ENCODE data around the gene MCUB.
"Not testable (repeated sequence)": the region's sequence is repeated elsewhere in the genome, so short reads cannot be mapped to it uniquely, and the experiment has no call there.

The MCUB gene

DNA sequence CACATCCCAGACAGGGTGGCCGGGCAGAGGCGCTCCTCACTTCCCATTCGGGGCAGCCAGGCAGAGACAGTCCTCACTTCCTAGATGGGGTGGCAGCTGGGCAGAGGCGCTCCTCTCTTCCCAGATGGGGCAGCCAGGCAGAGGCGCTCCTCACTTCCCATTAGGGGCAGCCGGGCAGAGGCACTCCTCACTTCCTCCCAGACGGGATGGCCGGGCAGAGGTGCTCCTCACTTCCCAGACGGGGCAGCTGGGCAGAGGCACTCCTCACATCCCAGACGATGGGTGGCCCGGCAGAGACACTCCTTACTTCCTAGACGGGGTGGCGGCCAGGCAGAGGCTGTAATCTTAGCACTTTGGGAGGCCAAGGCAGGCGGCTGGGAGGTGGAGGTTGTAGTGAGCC lies 118.9 kb downstream of the MCUB start:
- DNase-seq (ENCODE audit: low read depth in 2 of 2): not testable (repeated sequence)

DNA sequence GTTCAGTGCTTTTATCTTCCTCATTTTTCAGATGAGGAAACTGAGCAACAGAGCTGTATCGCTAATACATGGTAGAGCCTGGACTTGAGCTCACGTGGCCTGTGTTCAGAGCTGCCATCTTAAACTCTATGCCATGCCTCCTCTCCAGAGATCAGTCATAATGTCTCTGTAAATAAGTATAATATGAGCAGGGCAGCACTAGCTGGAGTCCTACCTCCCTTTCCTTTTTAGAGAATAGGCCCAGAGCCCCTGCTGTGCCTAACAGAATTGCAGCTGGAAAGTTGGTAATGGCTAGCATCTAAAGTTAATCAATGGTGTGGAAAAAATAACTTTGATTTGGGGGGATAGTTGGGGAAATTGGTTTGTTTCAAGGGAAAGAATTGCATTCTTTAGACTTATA lies 122.8 kb downstream of the MCUB start:
- DNase-seq (ENCODE audit: low read depth in 2 of 2): no peak

DNA sequence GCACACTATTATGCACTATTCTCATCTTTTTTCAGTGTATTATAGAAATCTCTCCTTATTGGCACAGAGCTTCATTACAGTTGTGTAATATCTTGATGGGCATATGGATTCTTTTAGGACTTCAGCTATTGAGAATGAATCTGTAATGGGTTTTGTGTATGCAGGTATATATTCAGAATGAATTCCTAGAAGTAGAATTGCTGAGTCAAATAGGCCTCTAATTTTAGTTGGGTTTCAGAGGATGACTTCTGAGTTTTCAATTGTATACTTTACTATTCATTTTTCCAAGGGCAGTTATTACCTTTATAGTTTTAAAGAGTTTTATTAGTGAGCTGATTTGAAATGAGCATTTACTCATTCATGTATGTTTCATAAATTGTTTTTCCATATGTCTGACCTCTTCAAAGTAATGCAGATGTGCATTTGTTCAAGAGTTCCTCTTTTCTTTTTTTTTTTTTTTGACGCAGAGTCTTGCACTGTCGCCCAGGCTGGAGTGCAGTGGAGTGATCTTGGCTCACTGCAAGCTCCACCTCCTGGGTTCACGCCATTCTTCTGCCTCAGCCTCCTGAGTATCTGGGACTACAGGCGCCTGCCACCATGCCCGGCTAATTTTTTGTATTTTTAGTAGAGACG lies 123.7 kb downstream of the MCUB start:
- no peak for DNase-seq (ENCODE audit: low read depth in 2 of 2)

DNA sequence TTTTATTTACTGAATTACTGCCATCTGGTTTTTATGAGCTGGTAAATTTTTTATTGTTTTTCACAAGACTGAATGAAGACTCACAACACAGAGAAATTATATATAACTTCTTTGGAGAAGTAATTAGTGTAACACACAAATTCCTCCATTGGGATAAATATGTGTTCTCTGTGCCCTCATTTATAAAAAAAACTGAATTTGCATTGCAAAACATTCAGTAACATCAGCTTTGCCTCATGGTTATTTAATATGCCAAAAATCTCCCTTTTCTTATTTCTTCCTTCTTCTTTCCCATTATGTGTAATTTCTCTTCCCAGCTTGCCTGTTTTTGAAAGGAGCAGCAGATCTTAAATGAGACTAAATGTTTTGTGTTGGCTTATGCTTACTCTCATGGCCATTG lies 124.7 kb downstream of the MCUB start:
- DNase-seq (ENCODE audit: low read depth in 2 of 2): no peak

DNA sequence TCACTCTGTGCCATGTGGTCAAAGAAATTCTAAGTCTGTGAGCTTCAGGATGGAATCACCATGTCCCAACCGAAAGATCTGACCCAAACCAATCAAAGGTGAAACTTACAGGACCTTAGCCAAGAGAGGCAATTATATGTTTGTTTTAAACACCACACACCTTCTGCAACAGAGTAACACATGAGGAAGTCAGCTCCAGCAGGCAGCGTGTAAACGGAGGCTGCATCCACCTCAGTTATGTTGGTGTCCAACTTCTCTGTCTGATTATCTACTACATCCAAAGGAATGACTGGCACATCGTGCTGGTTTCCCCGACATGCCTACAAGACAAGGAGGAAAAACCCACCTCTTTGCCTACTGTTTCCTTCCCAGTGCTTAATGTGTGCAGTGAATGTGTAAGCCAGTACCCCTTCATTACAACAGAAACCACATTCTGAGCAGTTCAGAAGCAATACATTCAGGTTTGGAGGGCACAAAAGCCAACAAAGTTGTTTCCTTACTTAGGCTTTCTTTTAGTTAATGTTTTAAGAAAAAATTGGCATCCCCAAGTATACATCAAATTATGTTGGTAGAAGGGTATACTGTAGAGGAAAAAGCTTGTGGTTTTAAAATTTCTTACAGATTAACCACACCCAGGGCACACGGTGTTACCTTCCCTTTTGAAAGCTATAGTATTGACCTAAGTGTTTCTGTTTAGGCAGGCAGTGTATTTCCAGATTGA lies 130.8 kb downstream of the MCUB start:
- DNase-seq (ENCODE audit: low read depth in 2 of 2): no peak

DNA sequence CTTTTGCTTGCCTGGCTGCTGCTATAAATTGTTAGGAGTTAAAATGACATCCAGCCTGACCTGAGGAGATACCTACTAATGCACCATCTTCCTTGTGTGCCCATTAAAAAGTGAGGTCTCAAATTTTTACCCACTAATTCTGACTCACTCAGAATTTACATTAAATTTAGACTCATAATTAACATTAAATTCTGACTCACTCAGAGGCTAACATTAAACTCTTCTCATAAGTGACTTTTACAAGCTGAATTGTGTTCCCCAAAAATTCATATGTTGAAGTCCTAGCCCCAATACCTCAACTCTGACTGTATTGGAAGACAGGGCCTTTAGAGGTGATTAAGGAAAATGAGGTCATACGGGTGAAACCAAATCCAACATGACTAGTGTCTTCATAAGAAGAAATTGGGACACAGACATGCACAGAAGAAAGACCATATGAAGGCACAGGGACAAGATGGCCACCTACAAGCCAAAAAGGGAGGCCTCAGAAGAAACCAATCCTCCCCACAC lies 131.4 kb downstream of the MCUB start:
- no peak for DNase-seq (ENCODE audit: low read depth in 2 of 2)

DNA sequence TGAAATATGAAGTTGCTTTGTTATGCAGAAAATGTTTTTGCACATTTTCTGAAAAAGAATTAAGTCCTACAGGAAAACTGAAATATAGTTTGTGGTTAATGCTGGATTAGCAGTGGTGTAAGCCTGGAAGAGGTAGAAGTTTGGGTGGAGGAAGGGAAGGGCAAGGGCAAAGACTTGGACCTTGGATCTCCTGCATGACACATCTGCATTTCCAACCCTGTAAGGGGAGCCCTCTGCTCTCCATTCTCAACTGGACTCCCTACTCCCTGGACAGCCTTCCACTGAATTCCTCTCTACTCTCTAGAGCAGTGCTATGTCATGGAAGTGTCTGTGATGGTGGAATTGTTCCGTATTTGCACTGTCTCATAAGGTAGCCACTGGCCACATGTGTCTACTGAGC lies 138.6 kb downstream of the MCUB start:
- DNase-seq (ENCODE audit: low read depth in 2 of 2): no peak

DNA sequence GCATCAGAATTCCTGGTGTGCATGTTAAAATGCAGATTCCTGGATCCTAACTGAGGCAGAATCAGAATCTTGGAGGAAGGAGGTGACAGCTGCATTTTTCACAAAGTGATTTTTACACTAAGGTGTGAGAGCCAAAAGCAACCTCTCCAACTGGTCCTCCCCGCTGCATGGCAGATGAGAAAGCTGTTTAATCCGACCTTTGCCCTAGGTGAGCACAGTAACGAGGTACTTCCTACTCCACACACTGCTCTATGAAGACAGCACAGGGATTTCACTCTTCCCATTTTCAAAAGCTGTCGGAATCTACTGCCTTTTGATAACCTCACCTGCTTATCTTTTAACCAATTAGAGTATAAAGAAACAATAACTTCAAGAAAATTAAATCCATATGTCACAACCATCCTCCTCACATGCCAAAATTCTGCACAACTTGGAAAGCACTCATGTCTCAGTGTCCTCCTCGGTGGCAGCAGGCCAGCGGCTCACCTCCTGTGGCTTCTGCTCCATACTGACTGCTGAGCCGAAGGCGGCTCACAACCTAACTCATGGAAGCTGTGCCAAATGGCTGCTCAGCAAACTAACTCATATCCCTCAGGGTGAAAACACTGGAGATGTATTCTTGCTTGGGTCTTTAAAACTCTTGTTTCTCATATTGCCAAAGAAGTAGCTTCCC lies 139.6 kb downstream of the MCUB start:
- DNase-seq (ENCODE audit: low read depth in 2 of 2): no peak

DNA sequence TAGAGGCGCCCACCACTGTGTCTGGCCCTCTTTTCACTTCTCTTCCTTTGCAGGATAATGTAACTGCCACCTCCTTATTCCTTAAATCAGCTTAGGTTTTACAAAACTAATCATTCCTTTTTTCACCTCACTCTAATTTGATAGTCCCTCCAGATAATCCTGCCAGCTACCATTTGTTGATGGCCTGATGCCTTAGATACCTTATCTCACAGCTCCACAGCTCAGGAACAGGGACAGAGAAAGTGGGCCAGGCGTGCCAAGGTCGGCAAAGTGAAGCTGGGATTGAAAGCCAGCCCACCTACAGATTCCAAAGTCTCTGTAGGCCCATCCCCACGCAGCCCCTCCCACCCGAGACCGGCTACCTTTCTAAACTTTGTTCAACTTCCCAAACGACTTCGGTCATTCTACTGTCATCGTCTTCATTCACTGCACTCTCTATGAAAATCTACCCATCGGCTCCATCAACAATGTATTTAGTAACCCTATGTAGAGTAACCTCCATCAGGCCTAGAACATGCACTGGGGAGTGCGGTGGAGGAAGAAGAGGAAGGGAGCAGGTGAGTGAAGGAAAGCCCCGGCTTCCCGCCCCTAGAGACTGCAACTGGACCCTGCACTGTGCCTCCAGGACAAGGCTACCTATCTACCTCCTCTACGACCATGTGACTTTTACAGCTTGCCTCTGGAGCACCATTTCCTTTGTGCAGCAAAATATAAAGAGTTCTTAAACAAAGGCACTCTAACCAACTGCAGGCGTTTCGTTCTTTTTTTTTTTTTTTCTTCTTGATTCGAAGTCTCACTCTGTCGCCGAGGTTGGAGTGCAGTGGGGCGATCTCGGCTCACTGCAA lies 141.7 kb downstream of the MCUB start:
- DNase-seq (ENCODE audit: low read depth in 2 of 2): no peak

DNA sequence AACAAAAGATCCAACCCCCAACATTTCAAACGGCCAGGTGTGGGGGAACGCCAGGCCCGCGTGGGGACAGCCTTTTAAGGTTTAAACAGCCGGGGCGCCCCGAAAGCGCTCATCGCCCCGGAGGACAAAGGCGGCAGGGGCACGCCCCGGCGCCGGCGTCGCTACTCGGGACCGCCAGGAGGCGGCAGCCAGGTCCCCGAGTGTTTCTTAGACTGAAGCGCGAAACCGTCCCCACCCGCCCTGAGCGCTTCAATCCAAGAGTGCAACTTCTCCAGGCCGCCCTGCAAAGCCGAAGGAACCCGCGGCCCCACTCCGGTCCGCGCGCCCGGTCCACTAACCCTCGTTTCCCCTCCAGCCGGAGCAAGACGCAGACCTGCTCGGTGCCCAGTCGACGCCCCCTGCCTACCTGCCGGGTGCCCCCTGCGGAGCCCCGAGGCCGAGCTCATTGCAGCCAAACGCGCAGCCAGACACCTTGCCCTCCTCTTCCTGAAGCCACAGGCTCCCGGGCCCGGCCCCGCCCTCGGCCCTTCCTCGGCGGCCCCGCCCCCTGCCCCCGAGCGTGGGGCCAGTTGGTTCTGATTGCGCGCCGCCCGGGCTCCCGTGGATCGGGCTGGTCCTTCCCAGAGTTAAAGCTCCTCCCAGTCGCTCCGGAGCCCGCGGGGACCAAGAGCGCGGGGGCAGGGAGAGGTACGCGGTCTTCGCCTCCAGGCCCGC lies 143.1 kb downstream of the MCUB start, which contains the start of gene CASP6:
CASP6 (minus strand) TSS at position 496 of the 714 bp plus-strand sequence; CDS start at position 446, 50 bp downstream.
- DNase-seq (ENCODE audit: low read depth in 2 of 2): peak; percentile 59 to 61

DNA sequence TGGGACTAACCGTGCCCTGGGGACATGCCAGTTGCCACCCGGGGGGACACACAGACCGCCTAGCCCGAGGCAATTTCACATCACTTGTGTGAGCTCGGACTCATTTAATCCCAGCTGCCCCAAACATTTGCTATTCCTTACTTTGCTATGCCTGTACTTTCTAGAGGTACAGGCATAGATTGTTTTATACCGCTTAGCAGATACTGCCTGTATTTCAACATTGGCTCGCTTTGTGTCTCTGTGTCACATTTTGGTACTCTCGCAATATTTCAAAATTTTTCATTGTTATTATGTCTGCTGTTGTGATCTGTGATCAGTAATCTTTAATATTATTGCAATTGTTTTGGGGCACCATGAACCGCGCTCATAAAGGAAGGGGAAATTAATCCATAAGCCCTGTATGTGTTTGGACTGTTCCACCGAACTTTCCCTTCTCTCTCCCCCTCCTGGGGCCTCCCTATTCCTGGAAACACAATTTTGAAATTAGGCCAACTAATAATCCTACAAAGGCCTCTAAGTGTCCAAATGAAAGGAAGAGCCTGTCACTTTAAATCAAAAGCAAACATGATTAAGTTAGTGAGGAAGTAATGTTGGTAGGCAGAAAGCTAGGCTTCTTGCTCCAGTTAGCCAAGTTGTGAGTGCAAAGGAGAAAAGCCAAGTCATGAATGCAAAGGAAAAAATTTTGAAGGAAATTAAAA lies 143.8 kb downstream of the MCUB start:
- no peak for DNase-seq (ENCODE audit: low read depth in 2 of 2)

DNA sequence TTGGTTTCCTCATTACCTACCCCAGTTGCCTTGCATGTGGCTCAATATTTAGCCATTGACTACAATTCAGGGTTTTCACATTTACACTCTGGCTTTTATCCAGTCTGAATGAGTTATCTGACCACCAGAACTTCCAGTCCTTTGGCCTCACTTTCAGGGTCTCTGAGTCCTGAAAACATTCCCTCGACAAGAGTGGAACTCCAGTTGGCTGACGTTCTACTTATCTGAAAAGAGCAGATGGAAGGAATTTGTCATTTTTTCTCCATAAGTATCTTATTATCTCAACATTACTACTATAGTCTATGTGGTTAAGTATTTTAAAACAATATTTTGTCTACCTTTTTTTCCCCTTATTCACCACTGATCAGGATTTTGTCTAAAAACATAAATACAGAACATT lies 148.4 kb downstream of the MCUB start:
- DNase-seq (ENCODE audit: low read depth in 2 of 2): no peak

DNA sequence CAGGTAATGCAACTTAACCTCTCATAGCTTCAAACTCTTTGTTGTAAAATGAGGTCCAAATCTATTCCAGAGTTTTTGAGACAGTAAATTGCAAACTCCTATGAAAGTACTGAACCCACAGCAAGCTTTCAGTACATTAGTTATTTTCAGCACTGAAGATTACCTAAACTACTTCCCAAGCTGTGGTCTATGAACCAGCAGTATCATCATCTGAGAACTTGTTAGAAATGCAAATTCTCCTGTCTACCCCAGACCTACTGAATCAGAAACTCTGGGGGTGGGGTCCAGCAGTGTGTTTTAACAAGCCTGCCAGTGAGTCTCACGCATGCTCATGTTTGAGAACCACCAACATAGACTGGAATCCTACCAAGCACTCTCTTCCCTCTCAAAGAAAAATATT lies 148.9 kb downstream of the MCUB start:
- no peak for DNase-seq (ENCODE audit: low read depth in 2 of 2)

DNA sequence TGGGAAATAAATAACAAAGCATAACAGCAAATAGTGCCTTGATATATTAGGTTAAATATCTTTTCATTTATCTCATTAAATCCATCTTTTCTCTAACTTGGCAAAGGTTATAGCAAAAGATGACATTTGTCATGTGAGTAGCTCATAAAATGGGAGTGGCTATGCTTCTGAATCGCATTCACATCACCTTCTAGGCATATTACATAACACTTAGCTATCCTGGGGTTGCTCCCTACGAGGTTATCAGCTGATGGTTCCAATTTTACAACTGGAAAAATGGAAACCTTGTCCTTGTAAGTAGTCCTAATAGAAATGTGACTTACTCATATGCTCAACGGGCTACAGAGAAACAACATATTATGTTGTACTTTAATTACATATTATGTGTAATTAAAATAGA lies 153.5 kb downstream of the MCUB start:
- DNase-seq (ENCODE audit: low read depth in 2 of 2): no peak

DNA sequence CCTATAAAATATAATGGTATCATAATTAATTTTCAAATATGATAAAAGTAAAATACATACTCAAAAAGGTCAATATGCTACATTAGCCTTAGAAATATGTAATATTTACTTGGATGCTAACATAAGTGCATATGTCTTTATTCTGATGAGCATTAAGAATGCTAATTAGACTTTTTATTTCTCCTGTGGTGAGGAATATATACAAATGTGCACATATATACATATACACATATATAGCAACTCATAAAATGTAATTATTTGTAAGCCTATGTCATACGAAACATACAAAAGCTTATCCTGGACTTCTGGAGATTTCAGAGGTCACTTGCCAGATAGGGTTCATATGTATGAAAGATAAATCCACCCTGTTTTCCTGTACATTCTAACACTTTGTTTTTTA lies 158.7 kb downstream of the MCUB start:
- DNase-seq (ENCODE audit: low read depth in 2 of 2): no peak

DNA sequence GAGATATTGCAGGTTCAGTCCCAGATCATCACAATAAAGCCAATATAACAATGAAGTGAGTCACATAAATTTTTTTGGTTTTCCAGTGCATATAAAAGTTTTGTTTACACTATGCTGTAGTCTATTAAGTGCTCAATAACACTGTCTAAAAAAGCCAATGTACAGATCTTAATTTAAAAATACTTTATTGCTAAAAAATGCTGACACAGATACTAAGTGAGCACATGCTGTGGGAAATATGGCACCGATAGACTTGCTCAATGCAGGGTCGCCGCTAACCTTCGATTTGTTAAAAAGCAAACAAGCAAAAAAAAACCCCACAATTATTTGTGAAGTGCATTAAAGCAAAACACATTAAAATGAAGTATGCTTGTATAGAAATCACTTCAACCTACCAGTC lies 159.6 kb downstream of the MCUB start:
- no peak for DNase-seq (ENCODE audit: low read depth in 2 of 2)

DNA sequence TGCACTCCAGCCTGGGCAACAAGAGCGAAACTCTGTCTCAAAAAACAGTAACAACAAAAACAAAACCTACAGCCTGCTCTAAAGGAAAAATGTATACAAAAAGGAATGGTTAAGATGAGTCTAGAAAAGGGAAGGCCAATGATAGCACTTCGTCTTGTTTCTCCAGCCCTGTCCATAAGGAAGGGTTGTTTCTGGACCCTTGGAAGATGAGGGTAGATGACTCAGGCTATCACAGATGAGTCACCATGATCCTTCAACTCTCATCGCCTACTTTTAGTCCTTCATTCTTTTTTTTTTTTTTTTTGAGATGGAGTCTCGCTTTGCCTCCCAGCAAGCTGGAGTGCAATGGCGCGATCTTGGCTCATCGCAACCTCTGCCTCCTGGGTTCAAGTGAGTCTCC lies 161.0 kb downstream of the MCUB start:
- DNase-seq (ENCODE audit: low read depth in 2 of 2): no peak

DNA sequence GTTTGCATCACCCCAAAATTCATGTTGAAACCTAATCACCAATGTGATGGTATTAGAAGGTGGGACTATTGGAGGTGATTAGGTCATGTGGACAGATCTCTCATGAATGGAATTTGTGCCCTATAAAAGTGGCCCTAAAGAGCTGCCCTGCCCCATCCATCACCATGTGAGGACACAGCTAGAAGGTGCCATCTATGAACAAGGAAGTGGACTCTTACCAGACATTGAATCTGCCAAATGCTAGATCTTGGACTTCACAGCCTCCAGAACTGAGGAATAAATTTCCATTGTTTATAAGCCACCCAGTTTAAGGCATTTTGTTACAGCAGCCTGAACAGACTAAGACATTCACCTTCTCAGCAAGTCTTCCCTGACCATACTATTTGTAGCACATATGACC lies 162.3 kb downstream of the MCUB start:
- no peak for DNase-seq (ENCODE audit: low read depth in 2 of 2)

DNA sequence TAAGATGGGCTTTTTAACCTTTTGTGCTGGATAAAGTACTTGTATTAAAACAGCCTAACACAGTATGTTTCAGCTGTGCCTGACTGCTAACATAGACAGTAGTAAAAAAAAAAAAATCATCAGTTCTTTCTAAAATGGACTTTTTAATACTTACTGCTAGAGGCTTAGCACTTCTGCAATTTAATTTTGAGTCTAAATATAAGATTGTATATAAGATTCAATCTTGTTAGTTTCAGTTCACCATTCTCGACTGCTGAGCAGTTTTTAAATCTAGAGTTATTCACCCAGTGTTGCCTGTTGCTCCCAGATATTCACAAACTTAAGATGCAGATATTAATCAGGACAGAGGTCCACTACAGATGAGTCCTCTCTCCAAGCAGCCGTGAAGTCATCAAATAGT lies 163.1 kb downstream of the MCUB start:
- no peak for DNase-seq (ENCODE audit: low read depth in 2 of 2)

DNA sequence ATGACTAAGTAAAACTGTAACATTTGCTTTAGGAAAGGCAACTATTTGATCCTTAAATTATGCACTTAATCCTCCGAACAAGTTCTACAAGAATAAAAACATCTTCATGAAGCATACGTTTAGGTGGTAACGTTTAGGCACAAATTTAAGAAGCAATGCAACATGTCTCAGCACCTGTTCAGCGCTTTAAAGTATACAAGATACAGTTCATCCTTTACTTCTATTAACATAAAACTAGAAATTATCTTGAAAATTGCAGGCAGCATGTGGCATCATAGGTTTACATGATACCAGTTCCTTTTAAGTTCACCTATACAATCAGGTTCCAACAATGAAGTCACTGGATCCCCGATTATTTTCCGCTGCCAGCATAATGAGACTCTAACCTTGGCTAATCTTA lies 168.3 kb downstream of the MCUB start:
- no peak for DNase-seq (ENCODE audit: low read depth in 2 of 2)

All from stimulated activated CD4-positive, alpha-beta T cell treated with anti-CD3 and anti-CD28 coated beads, Interleukin-1b, Interleukin-23, amount 100 ng/mL, for 4 hours (primary cell).